KMS-11 (cell line): ENCODE data around the gene ATF6B.

Source experiments
- H2AFZ ChIP-seq: fragments of 200-600 bp; sonication (generic); 2 replicates; pipeline ENCODE4 v1.6.1; 2016; ENCODE audit warnings: antibody characterized with exemption, mixed run types, low read depth
- H3K27ac ChIP-seq: fragments of 200-600 bp; sonication (generic); 2 replicates; pipeline ENCODE4 v1.6.1; 2016; ENCODE audit warnings: mild to moderate bottlenecking, mixed run types
- H3K27me3 ChIP-seq: fragments of 200-600 bp; sonication (generic); 2 replicates; pipeline ENCODE4 v1.6.1; 2017; ENCODE audit warnings: mild to moderate bottlenecking, low read depth, mixed run types, moderate library complexity; ENCODE audit not compliant: insufficient read depth
- H3K36me3 ChIP-seq: fragments of 200-600 bp; sonication (generic); 2 replicates; pipeline ENCODE4 v1.6.1; 2017; ENCODE audit warnings: mild to moderate bottlenecking, mixed run types; ENCODE audit not compliant: insufficient read depth
- H3K4me1 ChIP-seq: fragments of 200-600 bp; sonication (generic); 2 replicates; pipeline ENCODE4 v1.6.1; 2016; ENCODE audit warnings: mild to moderate bottlenecking, low read depth, mixed run types; ENCODE audit not compliant: poor library complexity, severe bottlenecking
- H3K4me2 ChIP-seq: fragments of 200-600 bp; sonication (generic); 2 replicates; pipeline ENCODE4 v1.7.0; 2016; ENCODE audit warnings: mild to moderate bottlenecking, mixed run types
- H3K4me3 ChIP-seq: fragments of 200-600 bp; sonication (generic); IDR thresholded peaks from 2 replicates; pipeline ENCODE4 v1.6.1; 2017; ENCODE audit warnings: low read depth, low read length, mixed read lengths; ENCODE audit not compliant: insufficient read depth
- H3K79me2 ChIP-seq: fragments of 200-600 bp; sonication (generic); 2 replicates; pipeline ENCODE4 v1.6.1; 2016; ENCODE audit warnings: low read depth, mixed run types; ENCODE audit not compliant: insufficient read depth
- H3K9ac ChIP-seq: fragments of 200-600 bp; sonication (generic); 2 replicates; pipeline ENCODE4 v1.6.1; 2016; ENCODE audit warnings: mild to moderate bottlenecking, mixed run types
- H4K20me1 ChIP-seq: fragments of 200-600 bp; sonication (generic); 2 replicates; pipeline ENCODE4 v1.6.1; 2016; ENCODE audit warnings: mild to moderate bottlenecking, mixed run types; ENCODE audit not compliant: insufficient read depth
- TF ChIP-seq, protein P1 (sequence below): fragments of 200-600 bp; sonication (generic); conservative IDR thresholded peaks from 2 replicates; pipeline ENCODE4 v1.6.1; 2017; ENCODE audit warnings: low read depth, mild to moderate bottlenecking, antibody characterized with exemption, low read length, moderate library complexity, mixed read lengths

The ATF6B gene

DNA sequence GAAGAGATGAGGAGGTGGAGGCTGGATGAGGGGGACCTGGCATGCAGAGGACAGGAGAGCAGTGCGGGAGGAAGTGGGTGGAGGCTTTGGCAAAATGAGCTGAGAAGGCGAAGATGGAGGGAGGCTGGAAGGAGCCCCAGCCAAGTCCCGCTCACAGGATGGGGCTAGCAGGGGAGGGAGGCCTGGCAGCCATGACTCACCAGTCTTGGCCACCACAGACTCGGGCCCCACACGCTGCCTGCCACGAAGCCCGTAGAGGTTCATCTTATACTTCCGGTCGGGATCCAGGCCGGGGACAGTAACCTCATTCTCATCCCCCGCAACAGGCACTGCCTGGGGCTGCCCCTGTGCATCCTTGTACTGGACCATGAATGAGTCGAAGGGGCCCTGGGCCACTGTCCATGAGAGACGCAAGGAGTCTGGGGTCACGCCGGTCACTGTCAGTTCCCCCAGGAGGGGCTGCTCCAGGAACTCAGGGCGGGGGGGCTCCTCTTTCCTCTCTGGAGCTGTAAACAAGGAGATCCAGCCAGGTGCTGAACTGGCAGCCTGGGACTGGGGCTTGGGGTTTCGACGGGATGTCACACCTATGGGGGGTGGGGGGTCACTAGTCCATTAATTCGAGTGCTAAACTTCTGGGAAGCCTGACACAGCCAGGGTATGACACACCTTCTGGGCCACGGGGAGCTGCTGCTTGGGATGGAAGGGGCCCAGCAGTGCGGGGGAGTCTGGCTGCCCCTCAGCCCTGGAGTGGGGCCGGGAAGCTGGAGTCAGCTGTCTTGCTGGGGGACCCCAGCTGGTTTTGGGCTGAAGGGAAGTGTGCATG, 46.7 kb downstream of the ATF6B start:
- H4K20me1 ChIP-seq, result no peaks in the 10 kb centered on the region
- H3K9ac ChIP-seq, result no peak overlapping the region
- no peak overlapping the region for H3K4me3 ChIP-seq
- peaks cover 56% of the 10 kb centered on the region; the same call in 1 of the 2 replicates for H3K27me3 ChIP-seq
- no peaks in the 10 kb centered on the region for H3K79me2 ChIP-seq
- no peak overlapping the region for H3K27ac ChIP-seq
- no peaks in the 10 kb centered on the region for H3K36me3 ChIP-seq
- peaks cover 4% of the 10 kb centered on the region for H3K4me1 ChIP-seq
- no peak overlapping the region for H3K4me2 ChIP-seq
- TF ChIP-seq, protein P1, sequence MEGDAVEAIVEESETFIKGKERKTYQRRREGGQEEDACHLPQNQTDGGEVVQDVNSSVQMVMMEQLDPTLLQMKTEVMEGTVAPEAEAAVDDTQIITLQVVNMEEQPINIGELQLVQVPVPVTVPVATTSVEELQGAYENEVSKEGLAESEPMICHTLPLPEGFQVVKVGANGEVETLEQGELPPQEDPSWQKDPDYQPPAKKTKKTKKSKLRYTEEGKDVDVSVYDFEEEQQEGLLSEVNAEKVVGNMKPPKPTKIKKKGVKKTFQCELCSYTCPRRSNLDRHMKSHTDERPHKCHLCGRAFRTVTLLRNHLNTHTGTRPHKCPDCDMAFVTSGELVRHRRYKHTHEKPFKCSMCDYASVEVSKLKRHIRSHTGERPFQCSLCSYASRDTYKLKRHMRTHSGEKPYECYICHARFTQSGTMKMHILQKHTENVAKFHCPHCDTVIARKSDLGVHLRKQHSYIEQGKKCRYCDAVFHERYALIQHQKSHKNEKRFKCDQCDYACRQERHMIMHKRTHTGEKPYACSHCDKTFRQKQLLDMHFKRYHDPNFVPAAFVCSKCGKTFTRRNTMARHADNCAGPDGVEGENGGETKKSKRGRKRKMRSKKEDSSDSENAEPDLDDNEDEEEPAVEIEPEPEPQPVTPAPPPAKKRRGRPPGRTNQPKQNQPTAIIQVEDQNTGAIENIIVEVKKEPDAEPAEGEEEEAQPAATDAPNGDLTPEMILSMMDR, result no peak
- no peak overlapping the region for H2AFZ ChIP-seq

DNA sequence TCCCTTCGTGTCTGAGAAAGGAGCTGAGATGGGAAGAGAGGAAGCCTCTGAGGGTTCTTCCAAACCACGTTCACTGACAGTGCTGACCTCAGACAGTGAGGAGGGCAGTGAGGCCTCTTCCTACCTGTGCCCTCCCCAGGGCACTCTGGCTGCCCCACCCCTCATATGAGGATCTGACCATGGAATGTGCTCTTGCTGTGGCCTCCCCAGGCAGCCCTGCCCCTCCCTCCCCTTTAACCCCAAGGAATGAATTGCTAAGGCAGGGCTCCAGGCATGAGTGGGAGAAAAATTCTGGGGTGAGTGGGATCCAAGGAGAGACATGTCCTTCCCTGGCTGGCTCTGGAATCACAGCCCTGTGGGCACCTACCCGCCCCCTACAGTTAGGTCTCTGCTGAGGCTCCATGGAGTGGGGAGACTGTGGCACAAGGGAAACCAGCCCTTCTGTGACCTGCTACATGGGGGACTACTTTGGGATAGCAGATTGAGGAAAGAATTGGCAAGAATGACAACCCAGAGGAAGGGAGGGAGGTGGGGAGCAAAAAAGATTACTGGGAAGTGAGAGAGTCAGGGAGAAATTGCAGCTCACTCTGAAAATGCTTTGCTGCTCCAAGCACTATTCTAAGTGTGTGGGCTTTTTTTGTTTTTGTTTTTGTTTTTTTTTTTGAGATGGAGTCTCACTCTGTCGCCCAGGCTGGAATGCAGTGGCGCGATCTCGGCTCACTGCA, 48.3 kb downstream of the ATF6B start:
- H3K79me2 ChIP-seq, result no peaks in the 10 kb centered on the region
- TF ChIP-seq, protein P1, result no peak
- H2AFZ ChIP-seq, result no peak overlapping the region
- H4K20me1 ChIP-seq, result no peaks in the 10 kb centered on the region
- peaks cover 53% of the 10 kb centered on the region; the same call in 1 of the 2 replicates for H3K27me3 ChIP-seq
- no peak overlapping the region for H3K4me2 ChIP-seq
- no peaks in the 10 kb centered on the region for H3K36me3 ChIP-seq
- no peaks in the 10 kb centered on the region for H3K4me1 ChIP-seq
- no peak overlapping the region for H3K4me3 ChIP-seq
- H3K9ac ChIP-seq, result no peak overlapping the region
- no peak overlapping the region for H3K27ac ChIP-seq

DNA sequence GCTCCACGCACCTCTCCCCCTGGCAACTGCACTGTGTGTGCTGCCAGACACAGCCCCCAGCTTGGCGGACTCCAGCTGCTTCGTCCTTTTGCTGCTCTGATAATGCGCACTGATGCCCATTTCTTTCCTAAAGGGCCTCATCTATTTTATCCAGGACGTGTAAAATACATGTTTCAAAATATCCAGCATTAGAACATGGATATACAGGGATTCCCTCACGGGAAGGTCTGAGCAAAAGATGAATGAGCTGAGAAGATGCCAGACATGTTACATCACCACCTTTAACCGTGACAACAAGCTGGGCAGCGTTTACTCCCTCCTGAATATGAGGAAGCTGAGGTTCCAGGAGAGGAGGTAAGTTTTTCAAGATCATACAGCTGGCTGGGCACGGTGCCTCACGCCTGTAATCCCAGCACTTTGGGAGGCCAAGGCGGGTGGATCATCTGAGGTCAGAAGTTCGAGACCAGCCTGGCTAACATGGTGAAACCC, 51.7 kb downstream of the ATF6B start:
- Histone ChIP-seq H3K4me1 (no peaks in the 10 kb centered on the region), H3K4me3 (no peak overlapping the region), H3K4me2 (no peak overlapping the region), H3K27me3 (peaks cover 51% of the 10 kb centered on the region; the same call in 1 of the 2 replicates), H2AFZ (no peak overlapping the region), H3K9ac (no peak overlapping the region), H4K20me1 (no peaks in the 10 kb centered on the region), H3K27ac (no peak overlapping the region), H3K36me3 (no peaks in the 10 kb centered on the region), H3K79me2 (no peaks in the 10 kb centered on the region)
- TF ChIP-seq, protein P1, result no peak

DNA sequence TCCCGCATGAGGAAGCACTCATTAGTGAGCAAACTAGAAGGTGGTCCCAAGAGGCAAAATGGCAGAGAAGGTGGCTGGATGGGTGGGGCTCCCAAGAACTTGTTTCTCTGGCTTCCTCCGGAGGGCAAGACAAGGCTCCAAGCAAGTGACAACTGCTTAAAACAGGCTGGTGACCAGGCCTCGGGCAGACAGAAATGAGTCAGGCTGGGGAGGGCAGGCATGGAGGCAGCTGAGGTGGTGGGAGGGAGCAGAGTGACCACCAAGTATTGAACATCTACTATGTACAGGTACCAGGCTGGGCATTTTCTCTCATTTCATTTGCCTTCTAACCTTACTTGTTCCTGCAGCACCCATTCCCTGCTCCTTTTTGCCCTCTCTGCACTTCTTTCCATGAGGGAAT, 52.3 kb downstream of the ATF6B start:
- H3K79me2 ChIP-seq, result no peaks in the 10 kb centered on the region
- no peak overlapping the region for H3K9ac ChIP-seq
- TF ChIP-seq, protein P1, result no peak
- no peak overlapping the region for H3K4me2 ChIP-seq
- H3K27ac ChIP-seq, result no peak overlapping the region
- H3K4me1 ChIP-seq, result no peaks in the 10 kb centered on the region
- no peaks in the 10 kb centered on the region for H3K36me3 ChIP-seq
- peaks cover 51% of the 10 kb centered on the region for H3K27me3 ChIP-seq
- H3K4me3 ChIP-seq, result no peak overlapping the region
- H4K20me1 ChIP-seq, result no peaks in the 10 kb centered on the region
- no peak overlapping the region for H2AFZ ChIP-seq
